ENCODE measurements around the gene SELENON. TPM values are rescaled to one million over a fixed set of nuclear protein-coding genes. Genes with fewer than 3 reads are reported as not detected.

Gene SELENON
- total and polyA plus RNA-seq, 2 of the 13 experiments (the other 11 are each of a cell fraction or from before 2014, with no cell fraction given): 3.8 to 8.0 TPM

DNA sequence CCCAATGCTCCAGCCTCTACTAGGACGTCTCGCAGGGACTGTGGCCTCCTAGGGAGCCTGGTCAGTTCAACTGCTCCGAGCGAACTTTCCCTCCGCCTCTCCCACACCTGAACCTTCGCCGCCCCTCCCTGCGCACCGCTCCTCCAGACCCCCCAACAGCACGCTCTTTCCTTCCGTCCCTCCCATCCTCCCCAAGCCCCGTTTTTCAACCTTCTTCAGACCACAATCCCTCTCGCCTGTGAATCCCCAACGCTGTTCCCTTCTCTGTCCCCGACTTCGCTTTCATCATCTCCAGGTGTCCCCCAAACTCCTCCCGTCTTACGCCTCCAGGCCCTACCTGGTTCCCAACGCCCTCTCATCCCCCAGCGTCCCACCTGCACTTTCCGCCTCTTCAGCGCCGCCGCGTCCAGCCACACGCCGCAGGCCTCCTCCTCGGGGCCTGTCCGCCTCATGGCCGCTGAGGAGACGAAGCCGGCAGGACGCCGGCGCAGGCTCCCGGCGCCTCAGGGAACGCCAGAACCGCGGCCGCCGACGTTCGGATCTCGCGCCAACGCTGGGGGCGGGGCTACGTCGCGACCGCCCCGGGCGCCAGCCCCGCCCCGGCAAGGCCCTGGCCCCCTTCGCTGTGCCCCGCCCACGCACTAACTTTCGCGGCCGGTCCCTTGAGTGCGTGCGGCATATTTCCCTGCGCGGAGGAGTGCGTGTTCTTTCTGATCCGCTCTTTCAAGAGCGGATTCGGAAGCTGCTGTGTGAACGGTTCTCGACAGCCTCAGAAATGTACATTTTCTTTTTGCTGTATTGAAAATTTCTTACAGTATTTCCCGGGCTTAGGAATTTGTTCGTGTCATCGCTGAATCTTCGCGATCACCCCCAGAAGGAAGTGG, 59.2 kb downstream of the SELENON start, which contains the start of gene AUNIP (continued):
- TF ChIP-seq ZNF891 (CRISPR knock-in tag; IDR thresholded peaks at IDR 0.05): 0 out of 2 replicates have a peak, but pooled peaks have one; percentile 22
- TF ChIP-seq ZNF138 (CRISPR knock-in tag; IDR thresholded peaks at IDR 0.05; ENCODE audit: low read depth): 0 out of 2 replicates have a peak, but pooled peaks have one; percentile 8
- peak; percentile 77 for TF ChIP-seq PHF5A (CRISPR knock-in tag; IDR thresholded peaks at IDR 0.05; ENCODE audit: low read depth, unreplicated experiment)
- TF ChIP-seq, protein P1, sequence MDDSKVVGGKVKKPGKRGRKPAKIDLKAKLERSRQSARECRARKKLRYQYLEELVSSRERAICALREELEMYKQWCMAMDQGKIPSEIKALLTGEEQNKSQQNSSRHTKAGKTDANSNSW (CRISPR knock-in tag; IDR thresholded peaks at IDR 0.05; ENCODE audit: borderline replicate concordance): no peak
- no peak for TF ChIP-seq PCBP1 (IDR thresholded peaks at IDR 0.05; ENCODE audit: borderline replicate concordance, low read depth, low read length)
- TF ChIP-seq ZBTB21 (CRISPR knock-in tag; IDR thresholded peaks at IDR 0.05): no peak
- TF ChIP-seq ELF1 (CRISPR knock-in tag; IDR thresholded peaks at IDR 0.05): no peak
- TF ChIP-seq ZNF501 (CRISPR knock-in tag; IDR thresholded peaks at IDR 0.05): peak; percentile 70
- TF ChIP-seq KLF6 (CRISPR knock-in tag; IDR thresholded peaks at IDR 0.05): peak; percentile 34; the same call in 1 of the 2 replicates
- peak; percentile 55; the same call in 1 of the 2 replicates for TF ChIP-seq TSC22D2 (CRISPR knock-in tag; IDR thresholded peaks at IDR 0.05; ENCODE audit: borderline replicate concordance)
- TF ChIP-seq SOX5 (CRISPR knock-in tag; IDR thresholded peaks at IDR 0.05; ENCODE audit: borderline replicate concordance): peak; percentile 42; the same call in 1 of the 2 replicates
- peak; percentile 85 for TF ChIP-seq REL (CRISPR knock-in tag; conservative IDR thresholded peaks at IDR 0.05)
- TF ChIP-seq TOPORS (CRISPR knock-in tag; IDR thresholded peaks at IDR 0.05): peak; percentile 80
- TF ChIP-seq, protein P2, sequence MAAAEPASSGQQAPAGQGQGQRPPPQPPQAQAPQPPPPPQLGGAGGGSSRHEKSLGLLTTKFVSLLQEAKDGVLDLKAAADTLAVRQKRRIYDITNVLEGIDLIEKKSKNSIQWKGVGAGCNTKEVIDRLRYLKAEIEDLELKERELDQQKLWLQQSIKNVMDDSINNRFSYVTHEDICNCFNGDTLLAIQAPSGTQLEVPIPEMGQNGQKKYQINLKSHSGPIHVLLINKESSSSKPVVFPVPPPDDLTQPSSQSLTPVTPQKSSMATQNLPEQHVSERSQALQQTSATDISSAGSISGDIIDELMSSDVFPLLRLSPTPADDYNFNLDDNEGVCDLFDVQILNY (CRISPR knock-in tag; conservative IDR thresholded peaks at IDR 0.05): peak; percentile 97
- TF ChIP-seq CC2D1A (CRISPR knock-in tag; IDR thresholded peaks at IDR 0.05): peak; percentile 83; the same call in 1 of the 2 replicates
- TF ChIP-seq MEF2D (CRISPR knock-in tag; IDR thresholded peaks at IDR 0.05): 0 out of 2 replicates have a peak, but pooled peaks have one; percentile 16
- 0 out of 2 replicates have a peak, but pooled peaks have one; percentile 26 for TF ChIP-seq GATA4 (IDR thresholded peaks at IDR 0.05; ENCODE audit: borderline replicate concordance, low read depth)
- peak; percentile 73; the same call in 1 of the 2 replicates for TF ChIP-seq ZNF709 (CRISPR knock-in tag; IDR thresholded peaks at IDR 0.05)
- TF ChIP-seq KLF15 (CRISPR knock-in tag; IDR thresholded peaks at IDR 0.05; ENCODE audit: borderline replicate concordance): 0 out of 2 replicates have a peak, but pooled peaks have one; percentile 62
- TF ChIP-seq, protein P3, sequence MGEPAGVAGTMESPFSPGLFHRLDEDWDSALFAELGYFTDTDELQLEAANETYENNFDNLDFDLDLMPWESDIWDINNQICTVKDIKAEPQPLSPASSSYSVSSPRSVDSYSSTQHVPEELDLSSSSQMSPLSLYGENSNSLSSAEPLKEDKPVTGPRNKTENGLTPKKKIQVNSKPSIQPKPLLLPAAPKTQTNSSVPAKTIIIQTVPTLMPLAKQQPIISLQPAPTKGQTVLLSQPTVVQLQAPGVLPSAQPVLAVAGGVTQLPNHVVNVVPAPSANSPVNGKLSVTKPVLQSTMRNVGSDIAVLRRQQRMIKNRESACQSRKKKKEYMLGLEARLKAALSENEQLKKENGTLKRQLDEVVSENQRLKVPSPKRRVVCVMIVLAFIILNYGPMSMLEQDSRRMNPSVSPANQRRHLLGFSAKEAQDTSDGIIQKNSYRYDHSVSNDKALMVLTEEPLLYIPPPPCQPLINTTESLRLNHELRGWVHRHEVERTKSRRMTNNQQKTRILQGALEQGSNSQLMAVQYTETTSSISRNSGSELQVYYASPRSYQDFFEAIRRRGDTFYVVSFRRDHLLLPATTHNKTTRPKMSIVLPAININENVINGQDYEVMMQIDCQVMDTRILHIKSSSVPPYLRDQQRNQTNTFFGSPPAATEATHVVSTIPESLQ (CRISPR knock-in tag; conservative IDR thresholded peaks at IDR 0.05): no peak
- TF ChIP-seq ZNF333 (CRISPR knock-in tag; IDR thresholded peaks at IDR 0.05; ENCODE audit: borderline replicate concordance): no peak
- peak; percentile 75; the same call in 1 of the 2 replicates for TF ChIP-seq CBFB (CRISPR knock-in tag; IDR thresholded peaks at IDR 0.05)
- TF ChIP-seq, protein P4, sequence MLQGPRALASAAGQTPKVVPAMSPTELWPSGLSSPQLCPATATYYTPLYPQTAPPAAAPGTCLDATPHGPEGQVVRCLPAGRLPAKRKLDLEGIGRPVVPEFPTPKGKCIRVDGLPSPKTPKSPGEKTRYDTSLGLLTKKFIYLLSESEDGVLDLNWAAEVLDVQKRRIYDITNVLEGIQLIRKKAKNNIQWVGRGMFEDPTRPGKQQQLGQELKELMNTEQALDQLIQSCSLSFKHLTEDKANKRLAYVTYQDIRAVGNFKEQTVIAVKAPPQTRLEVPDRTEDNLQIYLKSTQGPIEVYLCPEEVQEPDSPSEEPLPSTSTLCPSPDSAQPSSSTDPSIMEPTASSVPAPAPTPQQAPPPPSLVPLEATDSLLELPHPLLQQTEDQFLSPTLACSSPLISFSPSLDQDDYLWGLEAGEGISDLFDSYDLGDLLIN (CRISPR knock-in tag; IDR thresholded peaks at IDR 0.05; ENCODE audit: borderline replicate concordance): no peak; the same call in 1 of the 2 replicates
- peak; percentile 22 for TF ChIP-seq ZSCAN31 (CRISPR knock-in tag; IDR thresholded peaks at IDR 0.05; ENCODE audit: low read depth)
- TF ChIP-seq KDM5A (IDR thresholded peaks at IDR 0.05; ENCODE audit: borderline replicate concordance, low read length): peak; percentile 72; the same call in 1 of the 2 replicates
- no peak for TF ChIP-seq FOXJ3 (CRISPR knock-in tag; IDR thresholded peaks at IDR 0.05; ENCODE audit: borderline replicate concordance)
